ENCODE measurements around the gene ZNF729. TPM values are rescaled to one million over a fixed set of nuclear protein-coding genes. Genes with fewer than 3 reads are reported as not detected.
"Not testable (repeated sequence)": the region's sequence is repeated elsewhere in the genome, so short reads cannot be mapped to it uniquely, and the experiment has no call there.

The ZNF729 gene
- total RNA-seq, 4 donors from 2014 or later: not detected

DNA sequence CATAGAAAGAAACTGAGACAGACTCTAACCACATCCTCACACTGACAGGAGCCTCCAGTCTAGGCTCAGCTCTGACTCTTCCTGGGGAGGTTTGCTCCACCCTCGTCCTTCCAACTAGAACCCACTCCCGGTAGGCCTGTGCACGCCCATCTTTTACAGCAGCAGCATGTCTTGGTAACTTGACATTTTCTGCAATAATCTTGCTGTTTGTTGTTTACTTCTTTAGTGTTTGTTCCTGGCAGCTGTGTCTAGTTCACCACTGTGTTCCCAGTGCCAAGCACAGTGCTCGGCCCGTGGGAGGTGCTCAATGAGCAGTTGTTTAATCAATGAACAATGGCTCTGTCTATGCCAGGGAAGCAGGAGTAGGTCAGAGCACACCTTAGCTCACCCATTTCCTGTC, 23.1 kb upstream of the ZNF729 start:
- no peak for DNase-seq (ENCODE audit: low spot score in 2 of 2)
- no peaks in the 10 kb centered on the region for H3K27me3 ChIP-seq
- H3K9me3 ChIP-seq: peaks cover 19% of the 10 kb centered on the region
- no peak overlapping the region for H3K27ac ChIP-seq
- no peaks in the 10 kb centered on the region for H3K4me1 ChIP-seq
- H3K36me3 ChIP-seq: no peaks in the 10 kb centered on the region
- H3K4me3 ChIP-seq: no peak overlapping the region
- TF ChIP-seq, protein P1, sequence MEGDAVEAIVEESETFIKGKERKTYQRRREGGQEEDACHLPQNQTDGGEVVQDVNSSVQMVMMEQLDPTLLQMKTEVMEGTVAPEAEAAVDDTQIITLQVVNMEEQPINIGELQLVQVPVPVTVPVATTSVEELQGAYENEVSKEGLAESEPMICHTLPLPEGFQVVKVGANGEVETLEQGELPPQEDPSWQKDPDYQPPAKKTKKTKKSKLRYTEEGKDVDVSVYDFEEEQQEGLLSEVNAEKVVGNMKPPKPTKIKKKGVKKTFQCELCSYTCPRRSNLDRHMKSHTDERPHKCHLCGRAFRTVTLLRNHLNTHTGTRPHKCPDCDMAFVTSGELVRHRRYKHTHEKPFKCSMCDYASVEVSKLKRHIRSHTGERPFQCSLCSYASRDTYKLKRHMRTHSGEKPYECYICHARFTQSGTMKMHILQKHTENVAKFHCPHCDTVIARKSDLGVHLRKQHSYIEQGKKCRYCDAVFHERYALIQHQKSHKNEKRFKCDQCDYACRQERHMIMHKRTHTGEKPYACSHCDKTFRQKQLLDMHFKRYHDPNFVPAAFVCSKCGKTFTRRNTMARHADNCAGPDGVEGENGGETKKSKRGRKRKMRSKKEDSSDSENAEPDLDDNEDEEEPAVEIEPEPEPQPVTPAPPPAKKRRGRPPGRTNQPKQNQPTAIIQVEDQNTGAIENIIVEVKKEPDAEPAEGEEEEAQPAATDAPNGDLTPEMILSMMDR (IDR thresholded peaks at IDR 0.05): no peak
- no peak for TF ChIP-seq POLR2AphosphoS5 (IDR thresholded peaks at IDR 0.05)
- TF ChIP-seq POLR2A (IDR thresholded peaks at IDR 0.05): no peak
- no peak for TF ChIP-seq EP300 (IDR thresholded peaks at IDR 0.05)
- 86% methylated on average over 5 of the region's 5 CpGs for WGBS

- DNase-seq (ENCODE audit: low spot score in 2 of 2); H3K27ac ChIP-seq; H3K9me3 ChIP-seq; H3K4me1 ChIP-seq; H3K4me3 ChIP-seq; H3K36me3 ChIP-seq; H3K27me3 ChIP-seq: not testable (repeated sequence)
- WGBS: 94% methylated on average over 10 of the region's 27 CpGs
These were observed 35.3 kb downstream of the ZNF729 start for GRCh38 chr19:22321554-22321953.

DNA sequence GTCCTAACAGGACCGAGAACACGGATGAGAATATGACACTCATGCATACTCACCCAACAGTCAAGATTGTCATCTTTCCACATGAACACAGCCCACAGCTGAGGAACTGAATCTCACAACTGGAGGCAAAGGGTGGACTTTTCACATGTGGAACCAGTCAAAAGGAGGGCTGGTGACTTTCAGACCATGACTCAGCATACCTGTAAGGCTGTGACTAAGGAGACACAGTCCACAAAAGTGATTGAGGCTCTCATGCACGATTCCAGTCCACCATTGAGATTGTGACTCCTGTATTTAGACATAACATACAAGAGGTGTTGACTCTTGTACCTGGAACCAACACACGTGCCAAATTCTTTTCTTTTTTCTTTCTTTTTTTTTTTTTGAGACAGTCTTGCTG, 40.0 kb downstream of the ZNF729 start:
- H3K9me3 ChIP-seq: peaks cover 17% of the 10 kb centered on the region
- no peaks in the 10 kb centered on the region for H3K4me1 ChIP-seq
- H3K4me3 ChIP-seq: no peak overlapping the region
- no peaks in the 10 kb centered on the region for H3K36me3 ChIP-seq
- H3K27ac ChIP-seq: no peak overlapping the region
- TF ChIP-seq EP300 (IDR thresholded peaks at IDR 0.05): no peak
- no peak for TF ChIP-seq POLR2A (IDR thresholded peaks at IDR 0.05)
- TF ChIP-seq POLR2AphosphoS5 (IDR thresholded peaks at IDR 0.05): no peak
- TF ChIP-seq, protein P1 (IDR thresholded peaks at IDR 0.05): no peak
- 83% methylated on average over 4 of the region's 4 CpGs for WGBS
- no peak for DNase-seq (ENCODE audit: low spot score in 2 of 2)
- no peaks in the 10 kb centered on the region for H3K27me3 ChIP-seq

DNA sequence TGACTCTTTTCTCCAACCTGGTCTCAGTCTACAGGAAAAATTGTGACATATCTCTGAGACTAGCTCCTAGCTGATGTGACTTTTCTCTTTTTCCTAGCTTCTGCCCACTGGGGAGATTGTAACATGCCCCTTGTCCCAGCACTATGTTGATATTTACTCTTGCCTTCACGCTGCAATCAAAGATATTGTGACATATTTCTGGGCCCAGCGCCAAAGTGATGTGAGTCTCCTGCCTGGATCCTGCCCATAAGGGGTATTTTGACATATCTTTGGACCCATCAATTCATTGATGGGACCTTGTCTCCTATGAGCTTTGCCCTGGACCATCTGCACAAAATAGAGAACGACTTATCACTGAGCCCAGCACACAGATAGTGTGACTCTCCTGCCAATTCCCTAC, 41.1 kb downstream of the ZNF729 start:
- Histone ChIP-seq H3K4me3 (no peak overlapping the region), H3K27ac (no peak overlapping the region), H3K27me3 (no peaks in the 10 kb centered on the region), H3K4me1 (no peaks in the 10 kb centered on the region), H3K36me3 (no peaks in the 10 kb centered on the region), H3K9me3 (peaks cover 12% of the 10 kb centered on the region)
- no peak for DNase-seq (ENCODE audit: low spot score in 2 of 2)
- TF ChIP-seq, protein P1 (IDR thresholded peaks at IDR 0.05): no peak
- TF ChIP-seq EP300 (IDR thresholded peaks at IDR 0.05) (no peak), POLR2A (IDR thresholded peaks at IDR 0.05) (no peak), POLR2AphosphoS5 (IDR thresholded peaks at IDR 0.05) (no peak)
- WGBS: 80% methylated on average over 3 of the region's 3 CpGs

- 89% methylated on average over 3 of the region's 3 CpGs for WGBS
- peaks cover 15% of the 10 kb centered on the region for H3K9me3 ChIP-seq
- no peak overlapping the region for H3K27ac ChIP-seq
- no peak overlapping the region for H3K4me3 ChIP-seq
- H3K27me3 ChIP-seq: no peaks in the 10 kb centered on the region
- TF ChIP-seq POLR2A (IDR thresholded peaks at IDR 0.05) (no peak), EP300 (IDR thresholded peaks at IDR 0.05) (no peak), POLR2AphosphoS5 (IDR thresholded peaks at IDR 0.05) (no peak)
- TF ChIP-seq, protein P1 (IDR thresholded peaks at IDR 0.05): no peak
- H3K4me1 ChIP-seq: no peaks in the 10 kb centered on the region
- peak in 1 of 2 donors; percentile 7 for DNase-seq (ENCODE audit: low spot score in 2 of 2)
- no peaks in the 10 kb centered on the region for H3K36me3 ChIP-seq
These were observed 45.3 kb downstream of the ZNF729 start for GRCh38 chr19:22331521-22331920.

GRCh38 chr19:22332924-22333323, 46.7 kb downstream of the ZNF729 start:
- Histone ChIP-seq H3K4me3 (no peak overlapping the region), H3K27ac (no peak overlapping the region), H3K27me3 (no peaks in the 10 kb centered on the region), H3K9me3 (peaks cover 7% of the 10 kb centered on the region), H3K4me1 (no peaks in the 10 kb centered on the region), H3K36me3 (no peaks in the 10 kb centered on the region)
- TF ChIP-seq POLR2A (IDR thresholded peaks at IDR 0.05) (no peak), EP300 (IDR thresholded peaks at IDR 0.05) (no peak)
- peak in 1 of 2 donors; percentile 1 for DNase-seq (ENCODE audit: low spot score in 2 of 2)

All from suprapubic skin (tissue), 4 donors.